ENCODE results near the gene PALD1. TPM values are rescaled to one million over a fixed set of nuclear protein-coding genes. Genes with fewer than 3 reads are reported as not detected.
A peak's percentile ranks its signal among the peaks of the same experiment; 100 is the strongest.

Gene PALD1
- total RNA-seq, 6 donors from 2014 or later: 8.9 to 25.4 (median 13.4) TPM

- no peak for DNase-seq
- Histone ChIP-seq H3K27ac (peak overlapping the region; percentile 21 to 72 (median 42)), H3K4me3 (no peak overlapping the region), H3K9me3 (no peaks in the 10 kb centered on the region), H3K27me3 (no peaks in the 10 kb centered on the region), H3K4me1 (peaks cover 40 to 72% (median 50%) of the 10 kb centered on the region in 4 donors), H3K36me3 (no peaks in the 10 kb centered on the region)
- WGBS, 2 donors: 58 to 62% methylated on average over 7 of the region's 7 CpGs
- no peak for ATAC-seq (ENCODE audit: low FRiP score in 2 of 2)
- TF ChIP-seq POLR2A (IDR thresholded peaks at IDR 0.05) (no peak), POLR2AphosphoS5 (IDR thresholded peaks at IDR 0.05) (no peak), CTCF (IDR thresholded peaks at IDR 0.05) (no peak)
These were observed 25.2 kb downstream of the PALD1 start for GRCh38 chr10:70503776-70504175.

GRCh38 chr10:70504521-70505358 is 26.2 kb downstream of the PALD1 start:
- H3K27me3 ChIP-seq: no peaks in the 10 kb centered on the region
- H3K4me1 ChIP-seq: peaks cover 40 to 72% (median 50%) of the 10 kb centered on the region in 4 donors
- H3K36me3 ChIP-seq: no peaks in the 10 kb centered on the region
- WGBS, 2 donors: 79 to 86% methylated on average over 12 of the region's 12 CpGs
- H3K4me3 ChIP-seq: no peak overlapping the region
- no peaks in the 10 kb centered on the region for H3K9me3 ChIP-seq
- DNase-seq (no peak), ATAC-seq (ENCODE audit: low FRiP score in 2 of 2) (no peak)
- TF ChIP-seq POLR2A (IDR thresholded peaks at IDR 0.05) (no peak), CTCF (IDR thresholded peaks at IDR 0.05) (no peak), EP300 (IDR thresholded peaks at IDR 0.05) (no peak), POLR2AphosphoS5 (IDR thresholded peaks at IDR 0.05) (no peak)
- H3K27ac ChIP-seq: peak overlapping the region in 3 of 4 donors; percentile 21 to 72 (median 60)

- WGBS, 2 donors: 81 to 90% methylated on average over 9 of the region's 9 CpGs
- peak overlapping the region in 3 of 4 donors; percentile 42 to 71 (median 48) for H3K27ac ChIP-seq
- H3K4me1 ChIP-seq: peaks cover 40 to 72% (median 49%) of the 10 kb centered on the region in 4 donors
These were observed 27.3 kb downstream of the PALD1 start for GRCh38 chr10:70505908-70506307.

GRCh38 chr10:70507966-70508365 is 29.4 kb downstream of the PALD1 start:
- no peak for DNase-seq
- H3K27ac ChIP-seq: peak overlapping the region; percentile 49 to 77 (median 69)

More at GRCh38 chr10:70505908-70506307, 27.3 kb downstream of the PALD1 start:
- ATAC-seq (ENCODE audit: low FRiP score in 2 of 2) (no peak), DNase-seq (no peak)
- H3K4me3 ChIP-seq: no peak overlapping the region
- no peaks in the 10 kb centered on the region for H3K36me3 ChIP-seq
- no peaks in the 10 kb centered on the region for H3K27me3 ChIP-seq
- TF ChIP-seq POLR2A (IDR thresholded peaks at IDR 0.05) (no peak), EP300 (IDR thresholded peaks at IDR 0.05) (no peak), POLR2AphosphoS5 (IDR thresholded peaks at IDR 0.05) (no peak)
- no peaks in the 10 kb centered on the region for H3K9me3 ChIP-seq

More at GRCh38 chr10:70507966-70508365, 29.4 kb downstream of the PALD1 start:
- peaks cover 48 to 78% (median 54%) of the 10 kb centered on the region in 4 donors for H3K4me1 ChIP-seq
- H3K9me3 ChIP-seq: no peaks in the 10 kb centered on the region
- H3K36me3 ChIP-seq: no peaks in the 10 kb centered on the region
- H3K27me3 ChIP-seq: no peaks in the 10 kb centered on the region
- TF ChIP-seq POLR2AphosphoS5 (IDR thresholded peaks at IDR 0.05): no peak
- no peak for TF ChIP-seq POLR2A (IDR thresholded peaks at IDR 0.05)
- TF ChIP-seq CTCF (IDR thresholded peaks at IDR 0.05): no peak
- TF ChIP-seq EP300 (IDR thresholded peaks at IDR 0.05): no peak
- no peak overlapping the region for H3K4me3 ChIP-seq
- whole genome bisulfite sequencing, 2 donors: 59 to 66% methylated on average over 6 of the region's 6 CpGs
- no peak for ATAC-seq (ENCODE audit: low FRiP score in 2 of 2)

Data from upper lobe of left lung (tissue), 6 donors.